ENCODE results near the gene KIF3B. TPM values are rescaled to one million over a fixed set of nuclear protein-coding genes. Genes with fewer than 3 reads are reported as not detected.
"Not testable (repeated sequence)": the region's sequence is repeated elsewhere in the genome, so short reads cannot be mapped to it uniquely, and the experiment has no call there.

The KIF3B gene
- polyA plus RNA-seq, 10 donors: 10.9 to 16.9 (median 13.2) TPM

- DNase-seq: not testable (repeated sequence)
These were observed 31.2 kb upstream of the KIF3B start for GRCh38 chr20:32246208-32246607.

GRCh38 chr20:32248043-32248442 is 29.4 kb upstream of the KIF3B start:
- DNase-seq: no peak

- DNase-seq: no peak
These were observed 28.3 kb upstream of the KIF3B start for GRCh38 chr20:32249030-32249738.

GRCh38 chr20:32251470-32251869 is 26.0 kb upstream of the KIF3B start:
- DNase-seq: no peak

- no peak for DNase-seq
These were observed 25.3 kb upstream of the KIF3B start for GRCh38 chr20:32252189-32252588.

- DNase-seq: not testable (repeated sequence)
These were observed 16.5 kb upstream of the KIF3B start for GRCh38 chr20:32260973-32261372.

GRCh38 chr20:32261644-32262043 is 15.8 kb upstream of the KIF3B start:
- DNase-seq: no peak

- no peak for DNase-seq
These were observed 14.0 kb upstream of the KIF3B start for GRCh38 chr20:32263398-32263954.

- no peak for DNase-seq
These were observed 5.8 kb upstream of the KIF3B start for GRCh38 chr20:32271620-32272019.

- no peak for DNase-seq
These were observed 3.1 kb upstream of the KIF3B start for GRCh38 chr20:32274359-32274758.

- not testable (repeated sequence) for DNase-seq
These were observed 2.3 kb upstream of the KIF3B start for GRCh38 chr20:32275163-32275562.

GRCh38 chr20:32278199-32278643 is 770 bp downstream of the KIF3B start:
- DNase-seq: peak in 1 of 3 donors; percentile 10

- no peak for DNase-seq
These were observed 4.3 kb downstream of the KIF3B start for GRCh38 chr20:32281711-32282110.

GRCh38 chr20:32282461-32282860 is 5.0 kb downstream of the KIF3B start:
- peak in 2 of 3 donors; percentile 15 for DNase-seq

- no peak for DNase-seq
These were observed 7.7 kb downstream of the KIF3B start for GRCh38 chr20:32285082-32285620.

GRCh38 chr20:32285621-32286371 is 8.3 kb downstream of the KIF3B start:
- peak in 2 of 3 donors; percentile 12 to 55 for DNase-seq

- DNase-seq: no peak
These were observed 9.8 kb downstream of the KIF3B start for GRCh38 chr20:32287231-32287638.

- DNase-seq: no peak
These were observed 10.9 kb downstream of the KIF3B start for GRCh38 chr20:32288225-32288849.

- not testable (repeated sequence) for DNase-seq
These were observed 11.8 kb downstream of the KIF3B start for GRCh38 chr20:32289299-32289660.

GRCh38 chr20:32289661-32290431 is 12.4 kb downstream of the KIF3B start:
- DNase-seq: no peak

GRCh38 chr20:32291166-32291565 is 13.7 kb downstream of the KIF3B start:
- no peak for DNase-seq
